Rectal smooth muscle tissue (tissue), 1 donor: ENCODE measurements around the gene CFAP54.
A peak's percentile ranks its signal among the peaks of the same experiment; 100 is the strongest.

Source experiments
- H3K27ac ChIP-seq: one replicate; pipeline ENCODE4 v1.7.0; 2013; ENCODE audit warnings: low read depth, low read length, inconsistent platforms
- H3K27me3 ChIP-seq: one replicate; pipeline ENCODE4 v1.7.0; 2013; ENCODE audit warnings: low read length; ENCODE audit not compliant: control insufficient read depth, insufficient read depth
- H3K36me3 ChIP-seq: one replicate; pipeline ENCODE4 v1.7.0; 2013; ENCODE audit warnings: low read length; ENCODE audit not compliant: control insufficient read depth, insufficient read depth
- H3K4me1 ChIP-seq: one replicate; pipeline ENCODE4 v1.7.0; 2013; ENCODE audit warnings: low read length; ENCODE audit not compliant: control insufficient read depth, insufficient read depth
- H3K4me3 ChIP-seq: one replicate; pipeline ENCODE4 v1.7.0; 2013; ENCODE audit warnings: low read length
- H3K9ac ChIP-seq: one replicate; pipeline ENCODE4 v1.7.0; 2013; ENCODE audit warnings: low read length

Gene CFAP54

DNA sequence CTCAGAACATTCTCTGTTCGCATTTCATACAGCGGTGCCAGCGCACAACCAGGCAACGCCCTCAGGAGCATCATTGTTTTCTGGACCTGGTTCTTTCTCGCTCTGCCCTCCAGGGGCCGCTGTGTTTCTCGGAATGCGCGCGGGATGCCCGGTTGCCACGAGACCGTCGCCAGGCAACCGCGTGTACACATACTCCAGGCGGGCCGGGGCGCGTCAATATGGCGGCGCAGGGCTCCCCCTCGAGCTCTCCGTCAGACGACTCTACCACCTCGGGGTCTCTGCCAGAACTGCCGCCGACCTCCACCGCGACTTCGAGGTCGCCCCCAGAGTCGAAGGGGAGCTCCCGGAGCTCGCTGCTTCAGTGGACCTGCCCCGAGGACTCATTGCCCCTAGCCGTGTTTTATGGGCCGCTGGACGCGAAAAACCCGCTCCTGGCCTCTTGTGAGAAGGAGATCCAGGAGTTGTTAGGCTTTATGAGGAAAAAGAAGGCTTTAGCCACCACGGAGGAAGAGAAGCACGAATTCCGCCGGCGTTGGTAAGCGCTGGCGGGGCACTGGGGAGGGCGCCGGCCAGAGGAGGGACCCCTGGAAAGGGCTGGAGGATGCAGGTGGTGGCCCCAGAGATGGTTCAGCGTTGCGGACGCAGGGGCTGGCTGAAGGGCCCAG is at the start of gene CFAP54:
Gene CFAP54 (plus strand): TSS at position 186 of the 665 bp plus-strand sequence. CDS start 33 bp downstream, at position 219.
- no peaks in the 10 kb centered on the region for H3K27me3 ChIP-seq
- H3K27ac ChIP-seq = peak within 1 kb of the TSS; percentile 73
- peaks cover 7% of the 10 kb centered on the region for H3K4me1 ChIP-seq
- peak within 1 kb of the TSS; percentile 71 for H3K4me3 ChIP-seq
- peak within 1 kb of the TSS; percentile 32 for H3K9ac ChIP-seq
- H3K36me3 ChIP-seq = no peaks in the 10 kb centered on the region

- Histone ChIP-seq H3K4me3 (no peak overlapping the region), H3K27ac (no peak overlapping the region), H3K27me3 (no peaks in the 10 kb centered on the region), H3K9ac (no peak overlapping the region), H3K4me1 (no peaks in the 10 kb centered on the region), H3K36me3 (no peaks in the 10 kb centered on the region)
Measured at GRCh38 chr12:96441816-96442215, 47.6 kb upstream of the CFAP54 start.

DNA sequence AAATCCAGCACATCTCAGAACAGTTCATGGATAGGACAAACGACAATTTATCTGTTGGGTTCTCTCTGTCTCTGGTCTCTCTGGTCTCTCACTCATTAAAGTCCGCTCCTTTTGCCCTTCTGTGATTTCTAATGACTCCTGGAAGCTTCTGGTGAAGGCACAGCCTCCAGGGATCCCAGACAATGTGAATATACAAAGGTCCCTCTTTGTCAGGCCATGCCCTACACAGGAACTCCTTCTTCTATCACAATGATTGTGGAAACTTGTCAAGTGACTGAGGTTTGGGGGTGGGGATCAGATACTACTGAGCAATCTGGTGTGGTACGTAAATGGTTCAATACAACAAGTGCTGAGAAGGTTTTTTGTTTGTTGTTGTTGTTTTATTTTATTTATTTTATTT is 46.5 kb upstream of the CFAP54 start:
- H3K4me1 ChIP-seq = no peaks in the 10 kb centered on the region
- no peaks in the 10 kb centered on the region for H3K36me3 ChIP-seq
- no peaks in the 10 kb centered on the region for H3K27me3 ChIP-seq
- H3K4me3 ChIP-seq = no peak overlapping the region
- no peak overlapping the region for H3K27ac ChIP-seq
- no peak overlapping the region for H3K9ac ChIP-seq

GRCh38 chr12:96444399-96444798 is 45.0 kb upstream of the CFAP54 start:
- Histone ChIP-seq H3K27me3 (no peaks in the 10 kb centered on the region), H3K9ac (no peak overlapping the region), H3K4me3 (no peak overlapping the region), H3K4me1 (no peaks in the 10 kb centered on the region), H3K27ac (no peak overlapping the region), H3K36me3 (no peaks in the 10 kb centered on the region)

DNA sequence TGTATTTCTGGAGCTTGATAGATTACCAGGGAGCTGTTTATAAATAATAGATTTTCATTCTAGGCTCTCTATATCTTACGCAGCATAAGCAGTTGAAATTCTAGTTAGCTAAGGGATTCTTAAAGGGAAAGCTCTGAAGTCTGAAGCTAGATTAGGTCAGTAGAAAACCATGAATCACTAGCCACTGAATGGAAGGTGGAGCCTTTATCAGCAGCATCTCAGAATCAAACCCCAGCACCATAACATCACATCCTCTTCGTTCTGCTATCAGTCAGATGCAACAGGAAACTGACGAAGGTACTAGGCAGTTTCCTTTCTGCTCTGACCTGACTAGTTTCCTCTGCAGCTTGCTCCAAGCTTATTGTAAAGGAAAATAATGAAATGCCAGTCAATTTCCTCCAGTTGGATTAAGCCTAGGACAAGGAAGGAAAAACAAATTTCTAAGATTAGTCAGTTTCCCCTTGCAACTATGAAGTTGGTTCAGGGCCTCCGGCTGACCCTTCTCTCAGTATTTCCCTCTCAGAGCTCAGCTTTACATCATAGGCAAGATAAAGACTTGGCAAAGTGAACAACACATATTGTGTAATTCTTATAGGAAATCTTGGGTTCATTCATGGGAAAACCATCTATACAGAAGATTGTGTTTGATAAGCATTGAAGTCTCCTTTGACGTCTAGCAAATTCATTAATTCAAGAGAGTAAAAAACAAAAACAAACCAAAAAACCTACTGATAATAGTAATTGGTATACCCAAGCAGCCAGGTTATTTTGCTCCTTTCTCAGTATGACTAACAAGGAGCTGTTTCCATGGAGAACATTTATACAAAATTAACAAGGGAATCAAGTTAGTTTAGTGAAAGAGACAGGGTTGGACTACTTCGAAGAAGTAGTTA is 43.4 kb upstream of the CFAP54 start:
- Histone ChIP-seq H3K4me3 (no peak overlapping the region), H3K4me1 (no peaks in the 10 kb centered on the region), H3K9ac (no peak overlapping the region), H3K27me3 (no peaks in the 10 kb centered on the region), H3K27ac (no peak overlapping the region), H3K36me3 (no peaks in the 10 kb centered on the region)

GRCh38 chr12:96447256-96447655 is 42.1 kb upstream of the CFAP54 start:
- no peak overlapping the region for H3K9ac ChIP-seq
- no peaks in the 10 kb centered on the region for H3K27me3 ChIP-seq
- no peaks in the 10 kb centered on the region for H3K36me3 ChIP-seq
- H3K4me3 ChIP-seq = no peak overlapping the region
- H3K4me1 ChIP-seq = no peaks in the 10 kb centered on the region
- H3K27ac ChIP-seq = no peak overlapping the region

GRCh38 chr12:96448300-96448699 is 41.1 kb upstream of the CFAP54 start:
- Histone ChIP-seq H3K36me3 (no peaks in the 10 kb centered on the region), H3K9ac (no peak overlapping the region), H3K4me1 (no peaks in the 10 kb centered on the region), H3K27ac (no peak overlapping the region), H3K27me3 (no peaks in the 10 kb centered on the region), H3K4me3 (no peak overlapping the region)

DNA sequence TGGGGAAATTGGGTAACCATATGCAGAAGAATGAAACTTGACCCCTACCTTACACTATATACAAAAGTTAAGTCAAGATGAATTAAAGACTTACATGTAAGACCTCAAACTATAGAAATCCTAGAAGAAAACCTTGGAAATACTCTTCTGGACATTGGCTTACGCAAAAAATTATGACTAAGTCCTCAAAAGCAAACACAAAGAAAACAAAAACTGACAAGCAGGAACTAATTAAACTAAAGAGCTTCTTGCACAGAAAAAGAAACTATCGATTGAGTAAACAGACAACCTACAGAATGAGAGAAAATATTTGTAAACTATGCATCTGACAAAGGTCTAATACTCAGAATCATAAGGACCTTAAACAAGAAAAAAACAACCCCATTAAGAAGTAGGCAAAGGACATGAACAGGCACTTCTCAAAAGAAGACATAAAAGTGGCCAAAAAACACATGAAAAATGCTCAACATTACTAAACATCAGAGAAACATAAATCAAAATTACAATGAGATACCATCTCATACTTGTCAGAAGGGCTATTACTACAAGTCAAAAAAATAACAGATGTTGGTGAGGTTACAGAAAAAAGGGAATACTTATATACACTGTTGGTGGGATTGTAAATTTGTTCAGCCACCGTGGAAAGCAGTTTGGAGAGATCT is 37.0 kb upstream of the CFAP54 start:
- no peaks in the 10 kb centered on the region for H3K4me1 ChIP-seq
- H3K27me3 ChIP-seq = no peaks in the 10 kb centered on the region
- H3K36me3 ChIP-seq = no peaks in the 10 kb centered on the region
- H3K4me3 ChIP-seq = no peak overlapping the region
- H3K9ac ChIP-seq = no peak overlapping the region
- no peak overlapping the region for H3K27ac ChIP-seq

GRCh38 chr12:96454396-96454795 is 35.0 kb upstream of the CFAP54 start:
- H3K4me3 ChIP-seq = no peak overlapping the region
- H3K9ac ChIP-seq = no peak overlapping the region
- no peaks in the 10 kb centered on the region for H3K36me3 ChIP-seq
- no peaks in the 10 kb centered on the region for H3K4me1 ChIP-seq
- no peaks in the 10 kb centered on the region for H3K27me3 ChIP-seq
- H3K27ac ChIP-seq = no peak overlapping the region

DNA sequence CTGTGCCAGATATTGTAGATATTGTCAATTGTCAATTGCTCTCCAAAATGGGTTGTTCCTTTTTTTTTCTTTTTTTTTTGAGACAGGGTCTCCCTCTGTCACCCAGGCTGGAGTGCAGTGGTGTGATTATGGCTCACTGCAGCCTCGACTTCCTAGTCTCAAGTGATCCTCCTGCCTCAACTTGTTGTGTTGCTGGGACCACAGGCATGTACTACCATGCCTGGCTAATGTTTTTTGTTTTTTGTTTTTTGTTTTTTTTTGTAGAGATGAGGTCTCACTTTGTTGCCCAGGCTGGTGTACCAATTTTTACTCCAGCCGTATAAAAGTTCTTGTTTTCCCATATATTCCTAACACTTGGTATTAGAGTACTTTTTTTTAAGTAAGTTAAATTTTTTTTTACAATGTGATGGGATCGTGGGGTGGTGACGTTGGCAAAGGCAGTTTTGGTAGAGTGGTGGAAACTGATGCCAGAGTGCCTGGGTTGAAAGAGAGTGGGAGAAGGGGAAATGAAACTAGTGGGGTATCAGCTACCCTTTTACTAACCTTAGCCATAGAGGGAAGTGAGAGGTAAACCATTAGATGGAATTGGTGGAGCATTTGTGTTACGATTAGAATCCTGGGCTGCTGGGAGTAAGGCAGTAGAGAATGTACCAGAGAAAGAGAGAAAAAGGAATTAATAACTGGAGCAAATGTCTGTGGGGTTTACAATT is 33.0 kb upstream of the CFAP54 start:
- Histone ChIP-seq H3K4me3 (no peak overlapping the region), H3K9ac (no peak overlapping the region), H3K27ac (no peak overlapping the region), H3K27me3 (no peaks in the 10 kb centered on the region), H3K4me1 (no peaks in the 10 kb centered on the region), H3K36me3 (no peaks in the 10 kb centered on the region)

DNA sequence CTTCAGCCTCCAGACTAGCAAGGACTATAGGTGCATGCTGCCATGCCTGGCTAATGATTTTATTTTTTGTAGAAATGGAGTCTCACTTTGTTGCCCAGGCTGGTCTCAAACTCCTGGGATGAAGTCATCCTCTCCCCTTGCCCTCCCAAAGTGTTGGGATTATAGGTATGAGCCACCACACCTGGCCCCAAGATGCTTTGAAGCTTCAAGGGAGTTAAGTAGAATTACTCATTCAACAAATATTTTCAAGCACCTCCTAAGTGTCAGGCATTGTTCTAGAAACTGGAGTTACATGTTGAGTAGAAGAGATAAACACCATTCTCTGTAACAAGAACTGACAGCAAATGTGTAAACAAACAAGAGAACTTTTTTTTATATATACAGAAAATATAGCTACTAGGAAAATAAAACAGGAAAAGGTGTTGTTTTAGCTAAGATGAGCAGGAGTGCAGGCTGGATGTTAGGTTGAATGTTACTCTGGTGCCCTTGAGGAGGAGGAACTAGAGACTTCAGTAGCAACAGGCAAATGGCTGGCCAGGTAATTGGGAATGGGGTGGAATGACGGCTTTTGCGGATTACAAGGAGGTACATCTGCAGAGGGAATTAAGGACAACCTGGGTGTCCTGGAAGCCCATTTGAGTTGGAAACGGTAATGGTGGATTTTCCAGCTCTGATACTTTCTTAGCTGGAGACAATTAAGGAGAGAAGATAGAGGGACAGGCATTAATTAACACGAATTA is 32.0 kb upstream of the CFAP54 start:
- Histone ChIP-seq H3K4me1 (no peaks in the 10 kb centered on the region), H3K9ac (no peak overlapping the region), H3K36me3 (no peaks in the 10 kb centered on the region), H3K4me3 (no peak overlapping the region), H3K27me3 (no peaks in the 10 kb centered on the region), H3K27ac (no peak overlapping the region)
